Activated CD4-positive, alpha-beta T cell treated with anti-CD3 and anti-CD28 coated beads, Interleukin-2, amount 50 U/mL, for 4 hours (primary cell): Measurements from ENCODE around the gene MPHOSPH8.
"Not testable (repeated sequence)": the region's sequence is repeated elsewhere in the genome, so short reads cannot be mapped to it uniquely, and the experiment has no call there.

Experiments
- DNase-seq, 2 experiments: peaks; one replicate each; pipeline ENCODE4 v3.0.0-alpha.2; 2020

The MPHOSPH8 gene

DNA sequence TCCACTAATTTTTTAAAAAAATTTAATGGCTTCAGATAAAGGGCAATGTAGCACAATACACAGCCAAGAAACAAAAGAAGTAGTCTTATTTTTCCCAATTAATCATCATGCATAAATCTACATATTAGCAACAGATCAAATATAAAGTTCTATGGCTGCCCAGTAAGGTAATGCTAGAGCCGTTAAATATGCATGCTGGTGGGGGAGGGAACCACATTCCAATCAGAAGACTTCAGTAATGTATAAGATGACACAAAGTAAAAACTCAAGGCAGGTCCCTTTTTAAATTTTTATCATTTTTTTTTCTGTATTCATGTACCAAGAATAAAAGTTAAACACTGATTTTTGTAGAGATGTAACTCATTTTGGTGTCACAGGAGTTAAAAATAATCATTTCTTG lies 62.0 kb downstream of the MPHOSPH8 start:
- no peak for DNase-seq

DNA sequence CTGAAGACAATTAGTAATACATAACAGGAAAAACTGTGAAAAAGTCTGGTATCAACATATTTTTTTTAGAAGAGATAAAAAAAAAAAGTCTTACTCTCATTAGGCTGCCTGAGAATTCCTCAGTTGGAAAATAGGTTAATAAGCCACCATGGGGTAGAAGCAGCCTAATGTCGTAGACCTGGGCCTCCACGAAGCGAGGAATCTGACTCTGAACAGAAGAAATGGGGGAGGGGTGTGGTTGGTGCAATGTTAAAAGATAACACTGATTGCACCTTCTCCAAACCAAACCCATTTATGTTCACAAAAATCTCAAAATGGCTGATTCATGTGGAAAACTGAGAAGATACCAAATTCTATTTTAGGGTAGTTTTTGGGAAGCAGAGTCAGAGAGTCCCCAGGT lies 62.4 kb downstream of the MPHOSPH8 start:
- DNase-seq: no peak

DNA sequence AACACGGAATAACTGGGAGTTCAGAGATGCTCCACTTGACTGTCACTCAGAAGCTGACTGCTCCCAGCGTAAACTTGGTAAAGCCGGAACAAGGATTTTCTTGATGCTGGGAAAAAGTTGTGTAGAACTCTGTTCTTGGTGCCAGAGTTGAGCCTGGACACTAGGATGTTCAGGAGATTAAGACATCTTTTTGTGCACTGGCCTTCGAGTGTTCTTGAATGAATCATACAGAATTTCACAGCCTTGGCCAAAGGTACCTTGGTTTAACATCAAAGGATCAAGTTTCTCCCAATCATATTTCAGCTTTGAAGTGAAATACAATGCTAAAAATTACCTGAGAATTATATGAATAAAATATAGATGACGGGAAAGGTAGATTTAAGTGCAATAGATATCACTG lies 67.5 kb downstream of the MPHOSPH8 start:
- DNase-seq: not testable (repeated sequence)

DNA sequence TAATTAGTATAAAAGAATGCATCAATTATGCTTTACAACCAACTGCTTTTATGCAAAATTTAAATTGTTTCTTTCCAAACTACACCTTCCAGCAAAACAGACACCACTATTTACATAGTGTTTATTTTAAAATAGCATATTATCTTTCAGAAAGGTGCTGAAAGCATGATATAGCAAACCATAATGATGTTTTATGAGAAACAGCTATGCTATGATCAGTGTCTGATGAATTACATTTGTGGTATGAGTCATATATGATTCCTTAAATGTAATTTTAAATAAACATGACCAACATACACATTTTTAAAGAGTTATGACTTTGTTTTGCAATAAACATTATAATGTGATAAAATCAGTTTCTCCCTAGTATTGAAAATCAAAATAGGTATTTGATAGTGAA lies 68.2 kb downstream of the MPHOSPH8 start:
- DNase-seq: not testable (repeated sequence)

DNA sequence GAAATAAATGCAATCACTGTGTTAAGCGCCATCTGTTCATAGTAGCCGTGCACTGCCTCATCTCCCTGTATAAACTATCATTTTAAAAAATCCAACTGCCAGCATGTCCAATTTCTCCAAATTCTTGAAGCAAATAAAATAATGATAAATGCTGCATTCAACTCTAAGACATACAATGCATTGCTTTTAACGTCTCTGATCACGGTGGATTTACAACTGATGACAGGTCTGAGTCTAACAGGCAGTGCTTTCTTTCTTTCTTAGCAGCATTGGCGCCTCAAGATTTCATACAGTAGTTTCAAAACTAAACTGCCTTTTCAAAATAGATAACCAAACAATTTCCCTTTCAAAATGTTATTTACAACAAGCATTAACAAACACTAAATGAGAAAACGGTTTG lies 70.8 kb downstream of the MPHOSPH8 start:
- DNase-seq: not testable (repeated sequence)

DNA sequence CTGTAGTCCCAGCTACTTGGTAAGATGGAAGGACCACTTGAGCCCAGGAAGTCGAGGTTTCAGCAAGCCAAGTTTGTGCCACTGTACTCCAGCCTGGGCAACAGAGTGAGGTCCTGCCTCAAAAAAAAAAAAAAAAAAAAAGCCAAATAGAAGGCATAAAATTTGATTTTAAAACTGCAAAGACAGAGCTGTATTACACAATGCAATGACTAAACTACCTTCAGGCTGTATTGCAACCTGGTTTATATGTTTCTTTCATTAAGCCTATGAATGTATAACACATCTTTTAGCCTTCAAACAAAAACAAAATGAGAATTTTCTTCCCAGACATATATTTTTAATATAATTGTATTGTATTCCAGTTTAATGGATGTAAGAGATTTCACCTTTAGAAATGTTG lies 75.6 kb downstream of the MPHOSPH8 start:
- DNase-seq: not testable (repeated sequence)

DNA sequence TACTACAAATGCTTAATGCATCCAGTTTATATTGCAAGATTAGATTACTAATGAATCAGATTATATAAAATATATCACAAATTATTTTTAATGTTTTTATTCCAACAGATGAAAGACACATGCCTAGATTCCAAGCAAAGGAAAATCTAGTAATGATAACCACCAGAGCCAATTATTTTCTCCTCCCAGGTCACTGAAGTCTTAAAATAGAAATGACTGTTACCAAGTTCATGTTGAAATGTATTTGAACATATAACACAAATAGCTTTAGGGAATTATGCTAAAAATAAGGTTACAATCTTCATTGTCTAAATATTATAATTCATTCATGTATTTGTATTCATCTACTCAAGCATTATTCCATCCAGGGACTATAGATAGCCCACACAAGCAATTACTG lies 76.3 kb downstream of the MPHOSPH8 start:
- DNase-seq: not testable (repeated sequence)

DNA sequence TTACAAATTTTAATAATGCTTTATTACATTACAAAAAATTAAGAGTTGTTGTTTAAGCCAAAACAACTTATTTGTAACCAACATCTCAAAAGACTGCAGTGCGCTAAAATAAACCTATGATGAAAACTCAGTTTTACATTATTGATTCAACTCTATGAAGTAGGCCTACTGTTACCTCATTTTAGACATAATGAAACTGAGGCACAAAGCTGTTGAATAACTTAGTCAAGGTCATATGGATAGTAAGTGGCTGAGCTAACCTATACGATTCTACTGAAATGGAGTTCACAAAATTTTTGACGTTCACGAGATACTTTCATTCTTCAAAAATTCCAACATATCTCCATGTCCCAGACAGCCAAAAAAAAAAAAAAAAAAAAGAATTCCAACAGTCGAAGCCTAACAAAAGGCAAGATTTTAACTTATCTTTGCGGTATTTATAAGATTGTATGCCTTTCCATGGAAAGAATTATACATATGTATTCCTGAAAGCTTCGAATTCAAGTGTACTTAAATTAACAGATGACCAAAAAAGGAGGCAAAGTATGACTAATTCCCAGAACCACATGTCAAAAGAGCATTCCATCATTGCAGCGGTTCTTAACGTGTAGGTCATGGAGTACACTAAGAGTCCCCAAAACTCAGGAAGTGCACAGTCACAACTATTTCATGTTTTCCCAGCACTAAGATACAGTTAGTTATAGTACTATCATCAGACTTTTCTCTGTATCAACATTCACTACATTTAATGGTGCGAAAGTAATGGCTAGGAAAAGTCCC lies 79.9 kb downstream of the MPHOSPH8 start:
- no peak for DNase-seq

DNA sequence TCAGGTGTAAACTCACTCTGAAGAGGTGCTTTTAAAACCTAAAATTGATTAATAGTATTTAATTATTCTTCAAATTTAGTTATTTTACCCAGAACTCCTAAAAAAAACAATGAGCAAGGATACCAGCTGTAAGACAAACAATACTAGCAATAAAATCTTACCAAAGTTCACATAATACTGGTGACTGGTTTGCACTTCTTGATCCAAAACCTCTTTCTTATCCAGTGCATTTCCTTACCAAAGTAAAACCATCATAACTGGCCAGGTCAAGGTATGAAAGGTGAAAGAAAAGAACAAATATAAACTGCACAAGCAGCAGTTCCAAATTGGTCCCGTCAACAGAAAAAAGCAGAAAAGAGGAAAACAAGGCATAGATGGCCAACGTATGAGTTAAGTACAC lies 86.6 kb downstream of the MPHOSPH8 start:
- DNase-seq: no peak
